Psoas muscle (tissue), 8 donors: ENCODE results near the gene ISOC2. TPM values are rescaled to one million over a fixed set of nuclear protein-coding genes. Genes with fewer than 3 reads are reported as not detected.

Source experiments
- ATAC-seq, 4 donors: fragments of 200-7000 bp; cut with Tn5 transposase; one replicate each; pipeline ENCODE4 v1.9.1; 2020; ENCODE audit warnings: moderate library complexity in 3 of 4, mild to moderate bottlenecking in 2 of 4
- DNase-seq, 2 donors: peaks; one replicate each; pipeline ENCODE4 v3.0.0-alpha.2; 2020
- H3K27ac ChIP-seq: fragments of 200-600 bp; one replicate; pipeline ENCODE4 v1.8.0; 2022
- H3K27me3 ChIP-seq, 3 donors: fragments of 200-600 bp in 1 of 3; one replicate each; pipeline versions ENCODE4 v1.6.1 to v1.8.0; 2013 to 2022; ENCODE audit warnings: low read length in 2 of 3, mild to moderate bottlenecking in 2 of 3, moderate library complexity in 1 of 3; ENCODE audit not compliant: insufficient read depth in 3 of 3
- H3K36me3 ChIP-seq, 2 donors: fragments of 200-600 bp in 1 of 2; one replicate each; pipeline versions ENCODE4 v1.6.1 to v1.8.0; 2013 to 2022; ENCODE audit warnings: low read depth in 1 of 2, mild to moderate bottlenecking in 1 of 2, moderate library complexity in 1 of 2; ENCODE audit not compliant: insufficient read depth in 1 of 2
- H3K4me1 ChIP-seq: fragments of 200-600 bp; one replicate; pipeline ENCODE4 v1.8.0; 2022
- H3K4me3 ChIP-seq: fragments of 200-600 bp; one replicate; pipeline ENCODE4 v1.8.0; 2022; ENCODE audit warnings: mild to moderate bottlenecking
- H3K9me3 ChIP-seq: fragments of 200-600 bp; one replicate; pipeline ENCODE4 v1.8.0; 2022
- CTCF ChIP-seq: fragments of 200-600 bp; IDR thresholded peaks from one replicate; pipeline ENCODE4 v1.8.0; 2022; ENCODE audit warnings: antibody characterized with exemption
- WGBS, 3 donors: extraction: QIAGEN DNeasy Blood & Tissue Kit; methylation state at CpG; one replicate each; pipeline versions ENCODE4 v1.1.6 to v1.1.7; 2013; 5-methylcytosine and 5-hydroxymethylcytosine counted together
- intact Hi-C, 2 donors: fragments of 100-400 bp; cut with DNase I; formaldehyde crosslinking; loops; one replicate each; pipeline versions ENCODE4 v1.11.0 to v1.14.2; 2022
- polyA plus RNA-seq, 3 donors: library from polyadenylated mRNA; stranded (reverse); fragments of 200-250 nt; gene quantifications; one replicate each; pipeline ENCODE4 v1.2.3, GENCODE V29; 2013
- total RNA-seq, 4 donors: library from RNA; stranded (reverse); fragmentation: NEBNext Ultra II Directional in 2 of 4; extraction: Animal tissue kit (Norgen Biotek cat#: 25700) in 2 of 4; gene quantifications; one replicate each; pipeline versions ENCODE4 v1.2.1 to v1.2.4, GENCODE V29; 2021 to 2023
- donor health status: healthy with polysubstance abuse.
- donor health status: DM: no; HTN: no; CAD: no; lungs with moderate emphysema.
- donor health status: Bipolar disorder and iron deficiency.
- donor health status: healthy.
- donor health status: DM: yes; HTN: yes; CAD: no.
- donor health status: DM: no; HTN: no; CAD: no.
- donor health status: DM: no; HTN: no; CAD: no.
- donor health status: DM: yes; HTN: yes; CAD: no.

Gene ISOC2
- total and polyA plus RNA-seq, 7 donors, result 32.0 to 177 (median 78.0) TPM

GRCh38 chr19:55486971-55487923, 25.8 kb upstream of the ISOC2 start:
- Histone ChIP-seq H3K4me3 (peak overlapping the region; percentile 25), H3K9me3 (no peaks in the 10 kb centered on the region), H3K27ac (peak overlapping the region; percentile 73), H3K36me3 (peaks cover 0 to 9% of the 10 kb centered on the region in 2 donors), H3K4me1 (peaks cover 9% of the 10 kb centered on the region), H3K27me3 (peaks cover 0 to 11% (median 5%) of the 10 kb centered on the region in 3 donors)
- peak; percentile 34 to 47 (median 42) for ATAC-seq
- TF ChIP-seq CTCF, result no peak
- WGBS, 3 donors, result 47 to 49% (median 47%) methylated on average over 25 to 27 of the region's 27 CpGs
- peak; percentile 79 to 85 for DNase-seq
- intact Hi-C loops, result no loop called here

GRCh38 chr19:55486043-55486970, 24.9 kb upstream of the ISOC2 start:
- H3K4me1 ChIP-seq, result peaks cover 9% of the 10 kb centered on the region
- intact Hi-C loops, result no loop called here
- peaks cover 0 to 11% (median 5%) of the 10 kb centered on the region in 3 donors for H3K27me3 ChIP-seq
- peak; percentile 28 for TF ChIP-seq CTCF
- no peaks in the 10 kb centered on the region for H3K9me3 ChIP-seq
- WGBS, 3 donors, result 29 to 61% (median 38%) methylated on average over 51 to 53 of the region's 53 CpGs
- ATAC-seq (peak; percentile 3 to 54 (median 31)), DNase-seq (peak in 1 of 2 donors; percentile 65)
- H3K27ac ChIP-seq, result peak overlapping the region; percentile 73
- peaks cover 0 to 17% of the 10 kb centered on the region in 2 donors for H3K36me3 ChIP-seq
- peak overlapping the region; percentile 47 for H3K4me3 ChIP-seq

- Histone ChIP-seq H3K9me3 (no peaks in the 10 kb centered on the region), H3K4me1 (peaks cover 9% of the 10 kb centered on the region), H3K36me3 (peaks cover 0 to 18% of the 10 kb centered on the region in 2 donors), H3K4me3 (peak overlapping the region; percentile 69), H3K27me3 (peaks cover 0 to 9% (median 5%) of the 10 kb centered on the region in 3 donors), H3K27ac (peak overlapping the region; percentile 69)
- WGBS, 3 donors, result 21 to 27% (median 23%) methylated on average over 17 to 18 of the region's 18 CpGs
- intact Hi-C loops, result no loop called here
- ATAC-seq (peak in 1 of 4 donors; percentile 1), DNase-seq (peak in 1 of 2 donors; percentile 53)
- TF ChIP-seq CTCF, result no peak
Observed at GRCh38 chr19:55485439-55486011, 24.1 kb upstream of the ISOC2 start.
